WTC11 (cell line): ENCODE data around the gene SSU72. TPM values are rescaled to one million over a fixed set of nuclear protein-coding genes. Genes with fewer than 3 reads are reported as not detected.

Experiments
- ATAC-seq: fragments of 200-7000 bp; cut with Tn5 transposase; 2 replicates; pipeline ENCODE4 v1.10.0; 2021; ENCODE audit warnings: mild to moderate bottlenecking, moderate library complexity
- CTCF ChIA-PET: fragments of 300-600 bp; sonication (Branson Sonifier 250); formaldehyde crosslinking; loops from one replicate; lab custom pipeline; 2021; ENCODE audit warnings: antibody characterized with exemption; lab: Charles Lee
- POLR2A ChIA-PET: fragments of 350-600 bp; sonication (Branson Sonifier 250); formaldehyde crosslinking; loops from one replicate; lab custom pipeline; 2021; ENCODE audit warnings: antibody characterized with exemption; lab: Charles Lee
- DNase-seq: peaks from one replicate; pipeline ENCODE4 v3.0.0; 2021; ENCODE audit warnings: low spot score
- H3K27ac Mint-ChIP-seq: 2 replicates; pipeline ENCODE4 v1.8.0; 2021; ENCODE audit warnings: mixed read lengths
- H3K27me3 Mint-ChIP-seq: 2 replicates; pipeline ENCODE4 v1.8.0; 2021; ENCODE audit warnings: low read depth, mild to moderate bottlenecking, moderate library complexity, mixed read lengths
- H3K36me3 Mint-ChIP-seq: 2 replicates; pipeline ENCODE4 v1.8.0; 2021; ENCODE audit warnings: mixed read lengths
- H3K4me1 Mint-ChIP-seq: 2 replicates; pipeline ENCODE4 v1.8.0; 2022; ENCODE audit warnings: mixed read lengths
- H3K4me3 Mint-ChIP-seq: 2 replicates; pipeline ENCODE4 v1.8.0; 2021; ENCODE audit warnings: mild to moderate bottlenecking, moderate library complexity, mixed read lengths
- H3K9me3 Mint-ChIP-seq: 2 replicates; pipeline ENCODE4 v1.8.0; 2021; ENCODE audit warnings: mixed read lengths
- HMGA2 ChIP-seq: fragments of 250-450 bp; sonication (Bioruptor Pico); IDR thresholded peaks from 2 replicates; pipeline ENCODE4 v1.4.0; 2021; ENCODE audit warnings: mild to moderate bottlenecking, moderate library complexity
- KAT7 ChIP-seq: sonication (generic); formaldehyde crosslinking; IDR thresholded peaks from 2 replicates; pipeline ENCODE4 v1.8.1; 2023; ENCODE audit warnings: missing genetic modification reagents, mild to moderate bottlenecking, borderline replicate concordance
- SMAD4 ChIP-seq: sonication (generic); formaldehyde crosslinking; IDR thresholded peaks from 2 replicates; pipeline ENCODE4 v1.8.0; 2022; ENCODE audit warnings: mild to moderate bottlenecking, missing genetic modification reagents
- SOX15 ChIP-seq: fragments of 250-450 bp; sonication (Bioruptor Pico); IDR thresholded peaks from 2 replicates; pipeline ENCODE4 v1.9.0; 2021; ENCODE audit warnings: mild to moderate bottlenecking
- STAT6 ChIP-seq: sonication (generic); formaldehyde crosslinking; conservative IDR thresholded peaks from 2 replicates; pipeline ENCODE4 v1.8.1; 2023; ENCODE audit warnings: mild to moderate bottlenecking, low read depth, missing genetic modification reagents, moderate library complexity
- ZMAT4 ChIP-seq: fragments of 250-450 bp; sonication (Bioruptor Pico); IDR thresholded peaks from 2 replicates; pipeline ENCODE4 v1.9.0; 2021; ENCODE audit warnings: mild to moderate bottlenecking
- ZNF232 ChIP-seq: sonication (generic); formaldehyde crosslinking; IDR thresholded peaks from 2 replicates; pipeline ENCODE4 v1.8.0; 2022; ENCODE audit warnings: mild to moderate bottlenecking, missing genetic modification reagents
- ZNF396 ChIP-seq: fragments of 250-450 bp; sonication (Bioruptor Pico); IDR thresholded peaks from 2 replicates; pipeline ENCODE4 v1.8.0; 2021; ENCODE audit warnings: mild to moderate bottlenecking, moderate library complexity, borderline replicate concordance
- ZNF425 ChIP-seq: fragments of 250-450 bp; sonication (Bioruptor Pico); conservative IDR thresholded peaks from 2 replicates; pipeline ENCODE4 v1.9.0; 2021; ENCODE audit warnings: mild to moderate bottlenecking
- total RNA-seq: library from RNA; stranded (reverse); gene quantifications from 3 replicates; pipeline ENCODE4 v1.2.3, GENCODE V29; 2021
- TF ChIP-seq, protein P1 (sequence below): sonication (generic); formaldehyde crosslinking; IDR thresholded peaks from 2 replicates; pipeline ENCODE4 v1.8.1; 2022; ENCODE audit warnings: mild to moderate bottlenecking, moderate library complexity, missing genetic modification reagents
- TF ChIP-seq, protein P2 (sequence below): sonication (generic); formaldehyde crosslinking; IDR thresholded peaks from 2 replicates; pipeline ENCODE4 v1.8.1; 2023; ENCODE audit warnings: mild to moderate bottlenecking, missing genetic modification reagents, borderline replicate concordance

Gene SSU72
- total RNA-seq, 1 experiment from 2014 or later: 158 TPM

GRCh38 chr1:1536019-1536937, 38.4 kb downstream of the SSU72 start:
- H3K27me3 Mint-ChIP-seq: no peaks in the 10 kb centered on the region
- peaks cover 5% of the 10 kb centered on the region for H3K9me3 Mint-ChIP-seq
- peak overlapping the region; percentile 63 for H3K27ac Mint-ChIP-seq
- H3K36me3 Mint-ChIP-seq: peaks cover 6% of the 10 kb centered on the region
- DNase-seq (no peak), ATAC-seq (no peak)
- peaks cover 3% of the 10 kb centered on the region; the same call in 1 of the 2 replicates for H3K4me1 Mint-ChIP-seq
- no peak for TF ChIP-seq ZNF232 (CRISPR knock-in tag)
- TF ChIP-seq, protein P1, sequence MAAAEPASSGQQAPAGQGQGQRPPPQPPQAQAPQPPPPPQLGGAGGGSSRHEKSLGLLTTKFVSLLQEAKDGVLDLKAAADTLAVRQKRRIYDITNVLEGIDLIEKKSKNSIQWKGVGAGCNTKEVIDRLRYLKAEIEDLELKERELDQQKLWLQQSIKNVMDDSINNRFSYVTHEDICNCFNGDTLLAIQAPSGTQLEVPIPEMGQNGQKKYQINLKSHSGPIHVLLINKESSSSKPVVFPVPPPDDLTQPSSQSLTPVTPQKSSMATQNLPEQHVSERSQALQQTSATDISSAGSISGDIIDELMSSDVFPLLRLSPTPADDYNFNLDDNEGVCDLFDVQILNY (CRISPR knock-in tag): no peak
- TF ChIP-seq, protein P2, sequence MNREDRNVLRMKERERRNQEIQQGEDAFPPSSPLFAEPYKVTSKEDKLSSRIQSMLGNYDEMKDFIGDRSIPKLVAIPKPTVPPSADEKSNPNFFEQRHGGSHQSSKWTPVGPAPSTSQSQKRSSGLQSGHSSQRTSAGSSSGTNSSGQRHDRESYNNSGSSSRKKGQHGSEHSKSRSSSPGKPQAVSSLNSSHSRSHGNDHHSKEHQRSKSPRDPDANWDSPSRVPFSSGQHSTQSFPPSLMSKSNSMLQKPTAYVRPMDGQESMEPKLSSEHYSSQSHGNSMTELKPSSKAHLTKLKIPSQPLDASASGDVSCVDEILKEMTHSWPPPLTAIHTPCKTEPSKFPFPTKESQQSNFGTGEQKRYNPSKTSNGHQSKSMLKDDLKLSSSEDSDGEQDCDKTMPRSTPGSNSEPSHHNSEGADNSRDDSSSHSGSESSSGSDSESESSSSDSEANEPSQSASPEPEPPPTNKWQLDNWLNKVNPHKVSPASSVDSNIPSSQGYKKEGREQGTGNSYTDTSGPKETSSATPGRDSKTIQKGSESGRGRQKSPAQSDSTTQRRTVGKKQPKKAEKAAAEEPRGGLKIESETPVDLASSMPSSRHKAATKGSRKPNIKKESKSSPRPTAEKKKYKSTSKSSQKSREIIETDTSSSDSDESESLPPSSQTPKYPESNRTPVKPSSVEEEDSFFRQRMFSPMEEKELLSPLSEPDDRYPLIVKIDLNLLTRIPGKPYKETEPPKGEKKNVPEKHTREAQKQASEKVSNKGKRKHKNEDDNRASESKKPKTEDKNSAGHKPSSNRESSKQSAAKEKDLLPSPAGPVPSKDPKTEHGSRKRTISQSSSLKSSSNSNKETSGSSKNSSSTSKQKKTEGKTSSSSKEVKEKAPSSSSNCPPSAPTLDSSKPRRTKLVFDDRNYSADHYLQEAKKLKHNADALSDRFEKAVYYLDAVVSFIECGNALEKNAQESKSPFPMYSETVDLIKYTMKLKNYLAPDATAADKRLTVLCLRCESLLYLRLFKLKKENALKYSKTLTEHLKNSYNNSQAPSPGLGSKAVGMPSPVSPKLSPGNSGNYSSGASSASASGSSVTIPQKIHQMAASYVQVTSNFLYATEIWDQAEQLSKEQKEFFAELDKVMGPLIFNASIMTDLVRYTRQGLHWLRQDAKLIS (CRISPR knock-in tag): no peak
- no peak for TF ChIP-seq HMGA2 (CRISPR knock-in tag)
- TF ChIP-seq STAT6 (CRISPR knock-in tag): no peak
- TF ChIP-seq SMAD4 (CRISPR knock-in tag): no peak
- TF ChIP-seq SOX15: no peak
- TF ChIP-seq, all 79 proteins: peak for 0
- POLR2A ChIA-PET: no interaction called here
- H3K4me3 Mint-ChIP-seq: no peak overlapping the region
- CTCF ChIA-PET: interaction anchor here (0.8 to 1.3 kb wide), 3 partner anchors 16 to 63 kb away, joined by 3 to 4 read pairs (median 3); no protein-coding TSS in a partner anchor

- POLR2A ChIA-PET: no interaction called here
Observed at GRCh38 chr1:1535201-1536018, 39.3 kb downstream of the SSU72 start.

More at GRCh38 chr1:1535201-1536018, 39.3 kb downstream of the SSU72 start:
- Mint-ChIP-seq H3K4me3 (no peak overlapping the region), H3K4me1 (peaks cover 3% of the 10 kb centered on the region; the same call in 1 of the 2 replicates), H3K27me3 (no peaks in the 10 kb centered on the region), H3K36me3 (peaks cover 10% of the 10 kb centered on the region), H3K9me3 (peaks cover 5% of the 10 kb centered on the region), H3K27ac (no peak overlapping the region)
- ATAC-seq (no peak), DNase-seq (no peak)
- TF ChIP-seq KAT7 (no peak), ZMAT4 (CRISPR knock-in tag) (no peak), ZNF396 (CRISPR knock-in tag) (no peak), ZNF425 (CRISPR knock-in tag) (no peak)
- CTCF ChIA-PET: interaction anchor here (0.8 to 1.3 kb wide), 3 partner anchors 17 to 63 kb away, joined by 3 to 4 read pairs (median 3); no protein-coding TSS in a partner anchor
